Suprapubic skin (tissue), 4 donors: ENCODE results near the gene ZNF732. TPM values are rescaled to one million over a fixed set of nuclear protein-coding genes. Genes with fewer than 3 reads are reported as not detected.
"Not testable (repeated sequence)": the region's sequence is repeated elsewhere in the genome, so short reads cannot be mapped to it uniquely, and the experiment has no call there.

Experiments
- DNase-seq, 2 donors: peaks; one replicate each; pipeline ENCODE4 v3.0.0-alpha.2; 2019; ENCODE audit warnings: low spot score in 2 of 2
- H3K27ac ChIP-seq: fragments of 200-600 bp; sonication (generic); one replicate; pipeline ENCODE4 v1.5.1; 2019
- H3K27me3 ChIP-seq: fragments of 200-600 bp; sonication (generic); one replicate; pipeline ENCODE4 v1.5.1; 2019
- H3K36me3 ChIP-seq: fragments of 200-600 bp; sonication (generic); one replicate; pipeline ENCODE4 v1.5.1; 2019
- H3K4me1 ChIP-seq: fragments of 200-600 bp; sonication (generic); one replicate; pipeline ENCODE4 v1.5.1; 2019
- H3K4me3 ChIP-seq: fragments of 200-600 bp; sonication (generic); one replicate; pipeline ENCODE4 v1.5.1; 2019; ENCODE audit warnings: mild to moderate bottlenecking
- H3K9me3 ChIP-seq: fragments of 200-600 bp; sonication (generic); one replicate; pipeline ENCODE4 v1.5.1; 2019
- EP300 ChIP-seq: sonication (generic); formaldehyde crosslinking; IDR thresholded peaks from one replicate; pipeline ENCODE4 v1.6.1; 2017; ENCODE audit warnings: antibody characterized with exemption
- POLR2A ChIP-seq, 2 donors: fragments of 450-650 bp; IDR thresholded peaks; one replicate each; pipeline ENCODE4 v1.6.1; 2017; ENCODE audit warnings: antibody characterized with exemption in 2 of 2, mild to moderate bottlenecking in 2 of 2, moderate library complexity in 2 of 2
- POLR2AphosphoS5 ChIP-seq, 3 donors: sonication (generic); formaldehyde crosslinking; IDR thresholded peaks; one replicate each; pipeline ENCODE4 v1.6.1; 2017; ENCODE audit warnings: antibody characterized with exemption in 3 of 3
- WGBS: methylation state at CpG from one replicate; pipeline ENCODE4 v1.1.5; 2018; 5-methylcytosine and 5-hydroxymethylcytosine counted together
- total RNA-seq, 4 donors: library from RNA; depleted of rRNA; stranded (reverse); fragments of >200 nt; gene quantifications; one replicate each; pipeline ENCODE4 v1.1.0, GENCODE V29; 2016
- TF ChIP-seq, protein P1 (sequence below), 2 donors: fragments of 200-600 bp in 1 of 2; fragments of 450-650 bp in 1 of 2; sonication (generic) in 1 of 2; IDR thresholded peaks; one replicate each; pipeline ENCODE4 v1.5.1; 2016 to 2019; ENCODE audit warnings: antibody characterized with exemption in 2 of 2, mild to moderate bottlenecking in 1 of 2, moderate library complexity in 1 of 2

The ZNF732 gene
- total RNA-seq, 4 donors from 2014 or later = 1.0 to 2.3 (median 1.7) TPM

DNA sequence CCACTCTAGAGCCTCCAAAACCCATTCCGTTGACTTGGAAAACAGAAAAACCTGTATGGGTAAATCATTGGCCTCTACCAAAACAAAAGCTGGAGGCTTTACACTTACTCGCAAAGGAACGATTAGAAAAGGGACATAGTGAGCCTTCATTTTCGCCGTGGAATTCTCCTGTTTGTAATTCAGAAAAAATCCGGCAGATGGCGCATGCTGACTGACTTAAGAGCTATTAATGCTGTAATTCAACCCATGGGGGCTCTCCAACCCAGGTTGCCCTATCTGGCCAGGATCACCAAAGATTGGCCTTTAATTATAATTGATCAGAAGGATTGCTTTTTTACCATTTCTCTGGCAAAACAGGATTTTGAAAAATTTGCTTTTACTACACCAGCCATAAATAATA, 60.8 kb downstream of the ZNF732 start:
- Histone ChIP-seq H3K36me3 (no peaks in the 10 kb centered on the region), H3K4me1 (no peaks in the 10 kb centered on the region), H3K27ac (no peak overlapping the region), H3K4me3 (no peak overlapping the region), H3K27me3 (no peaks in the 10 kb centered on the region), H3K9me3 (peaks cover 12% of the 10 kb centered on the region)
- DNase-seq = no peak
- TF ChIP-seq, protein P1, sequence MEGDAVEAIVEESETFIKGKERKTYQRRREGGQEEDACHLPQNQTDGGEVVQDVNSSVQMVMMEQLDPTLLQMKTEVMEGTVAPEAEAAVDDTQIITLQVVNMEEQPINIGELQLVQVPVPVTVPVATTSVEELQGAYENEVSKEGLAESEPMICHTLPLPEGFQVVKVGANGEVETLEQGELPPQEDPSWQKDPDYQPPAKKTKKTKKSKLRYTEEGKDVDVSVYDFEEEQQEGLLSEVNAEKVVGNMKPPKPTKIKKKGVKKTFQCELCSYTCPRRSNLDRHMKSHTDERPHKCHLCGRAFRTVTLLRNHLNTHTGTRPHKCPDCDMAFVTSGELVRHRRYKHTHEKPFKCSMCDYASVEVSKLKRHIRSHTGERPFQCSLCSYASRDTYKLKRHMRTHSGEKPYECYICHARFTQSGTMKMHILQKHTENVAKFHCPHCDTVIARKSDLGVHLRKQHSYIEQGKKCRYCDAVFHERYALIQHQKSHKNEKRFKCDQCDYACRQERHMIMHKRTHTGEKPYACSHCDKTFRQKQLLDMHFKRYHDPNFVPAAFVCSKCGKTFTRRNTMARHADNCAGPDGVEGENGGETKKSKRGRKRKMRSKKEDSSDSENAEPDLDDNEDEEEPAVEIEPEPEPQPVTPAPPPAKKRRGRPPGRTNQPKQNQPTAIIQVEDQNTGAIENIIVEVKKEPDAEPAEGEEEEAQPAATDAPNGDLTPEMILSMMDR (IDR thresholded peaks at IDR 0.05) = peak; percentile 40 to 50
- TF ChIP-seq POLR2AphosphoS5 (IDR thresholded peaks at IDR 0.05) (no peak), EP300 (no peak)
- WGBS = 48% methylated on average over 7 of the region's 7 CpGs

DNA sequence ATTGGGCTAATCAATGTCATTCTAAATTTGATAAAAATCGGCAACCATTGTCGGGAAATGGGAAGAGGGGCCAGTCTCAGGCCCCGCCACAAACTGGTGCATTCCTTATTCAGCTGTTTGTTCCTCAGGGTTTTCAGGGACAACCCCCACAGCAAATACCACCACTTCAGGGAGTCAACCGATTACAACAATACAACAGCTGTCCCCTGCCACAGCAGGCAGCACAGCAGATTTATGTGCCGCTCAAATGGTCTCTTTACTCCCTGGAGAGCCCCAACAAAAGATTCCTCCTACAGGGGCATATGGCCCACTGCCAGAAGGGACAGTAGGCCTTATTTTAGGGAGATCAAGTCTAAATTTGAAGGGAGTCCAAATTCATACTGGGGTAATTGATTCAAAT, 61.8 kb downstream of the ZNF732 start:
- Histone ChIP-seq H3K27ac (no peak overlapping the region), H3K4me3 (no peak overlapping the region), H3K9me3 (peaks cover 6% of the 10 kb centered on the region), H3K27me3 (no peaks in the 10 kb centered on the region), H3K4me1 (no peaks in the 10 kb centered on the region), H3K36me3 (no peaks in the 10 kb centered on the region)
- WGBS = 73% methylated on average over 5 of the region's 5 CpGs
- no peak for TF ChIP-seq POLR2A (IDR thresholded peaks at IDR 0.05)
- no peak for TF ChIP-seq POLR2AphosphoS5 (IDR thresholded peaks at IDR 0.05)
- no peak for TF ChIP-seq EP300
- TF ChIP-seq, protein P1 (IDR thresholded peaks at IDR 0.05) = no peak
- no peak for DNase-seq

DNA sequence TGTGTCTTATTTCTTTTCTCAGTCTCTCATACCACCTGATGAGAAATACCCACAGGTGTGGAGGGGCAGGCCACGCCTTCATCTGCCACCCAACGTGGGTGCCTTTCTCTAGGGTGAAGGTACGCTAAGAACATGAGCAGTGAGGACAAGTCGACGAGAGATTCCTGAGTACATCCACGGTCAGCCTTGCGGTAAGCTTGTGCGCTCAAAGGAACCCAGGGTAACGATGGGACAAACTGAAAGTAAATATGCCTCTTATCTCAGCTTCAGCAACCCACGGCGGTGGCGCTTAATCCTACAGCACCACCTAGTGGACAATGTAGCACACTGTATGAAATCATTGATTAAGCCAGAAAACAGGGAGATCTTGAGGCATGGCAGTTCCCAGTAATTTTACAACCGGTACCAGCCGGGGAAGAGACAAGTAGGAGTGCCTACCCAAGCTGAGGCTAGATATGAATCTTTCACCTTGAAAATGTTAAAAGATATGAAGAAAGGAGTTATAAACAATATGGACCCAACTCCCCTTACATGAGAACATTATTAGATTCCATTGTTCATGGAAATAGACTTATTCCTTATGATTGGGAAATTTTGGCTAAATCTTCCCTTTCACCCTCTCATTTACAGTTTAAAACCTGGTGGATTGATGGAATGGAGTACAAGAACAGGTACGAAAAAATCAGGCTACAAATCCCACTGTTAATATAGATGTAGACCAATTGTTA, 63.0 kb downstream of the ZNF732 start:
- WGBS = 57% methylated on average over 15 of the region's 15 CpGs
- Histone ChIP-seq H3K36me3 (no peaks in the 10 kb centered on the region), H3K4me1 (no peaks in the 10 kb centered on the region), H3K27me3 (no peaks in the 10 kb centered on the region), H3K9me3 (peaks cover 6% of the 10 kb centered on the region), H3K27ac (no peak overlapping the region), H3K4me3 (peak overlapping the region; percentile 44)
- DNase-seq = peak in 1 of 2 donors; percentile 68
- TF ChIP-seq POLR2AphosphoS5 (IDR thresholded peaks at IDR 0.05) = no peak
- TF ChIP-seq, protein P1 (IDR thresholded peaks at IDR 0.05) = peak; percentile 68 to 71

DNA sequence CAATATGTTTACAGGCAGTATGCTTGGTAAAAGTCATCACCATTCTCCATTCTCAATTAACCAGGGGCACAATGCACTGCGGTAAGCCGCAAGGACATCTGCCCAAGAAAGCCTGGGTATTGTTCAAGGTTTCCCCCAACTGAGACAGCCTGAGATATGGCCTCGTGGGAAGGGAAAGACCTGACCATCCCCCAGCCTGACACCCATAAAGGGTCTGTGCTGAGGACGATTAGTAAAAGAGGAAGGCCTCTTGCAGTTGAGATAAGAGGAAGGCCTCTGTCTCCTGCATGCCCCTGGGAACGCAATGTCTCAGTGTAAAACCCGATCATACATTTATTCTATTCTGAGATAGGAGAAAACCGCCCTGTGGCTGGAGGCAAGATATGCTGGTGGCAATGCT, 63.9 kb downstream of the ZNF732 start:
- H3K4me3 ChIP-seq = peak overlapping the region; percentile 44
- WGBS = 84% methylated on average over 7 of the region's 7 CpGs
- H3K27ac ChIP-seq, H3K4me1 ChIP-seq, H3K36me3 ChIP-seq, H3K27me3 ChIP-seq, H3K9me3 ChIP-seq, DNase-seq: not testable (repeated sequence)

DNA sequence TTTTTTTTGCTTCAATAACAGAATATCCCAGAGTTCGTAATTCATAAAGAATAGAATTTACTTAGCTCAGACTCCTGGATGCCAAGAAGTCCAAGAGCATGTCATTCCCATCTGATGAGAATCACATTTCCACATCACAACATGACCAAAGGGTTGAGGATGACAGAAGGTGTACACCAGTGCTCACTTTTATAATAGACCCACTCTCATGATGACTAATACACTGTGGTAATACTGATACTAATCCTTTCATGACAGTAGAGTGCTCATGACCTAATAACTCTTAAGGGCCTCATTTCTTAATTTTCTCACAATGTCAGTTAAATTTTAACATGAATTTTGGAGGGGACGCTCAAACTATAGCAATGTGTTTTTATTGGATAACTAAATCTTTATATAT, 69.2 kb downstream of the ZNF732 start:
- Histone ChIP-seq H3K36me3 (no peaks in the 10 kb centered on the region), H3K9me3 (peaks cover 24% of the 10 kb centered on the region), H3K27ac (no peak overlapping the region), H3K4me1 (no peaks in the 10 kb centered on the region), H3K4me3 (no peak overlapping the region), H3K27me3 (no peaks in the 10 kb centered on the region)
- WGBS = 96% methylated on average over 2 of the region's 2 CpGs
- no peak for DNase-seq
- TF ChIP-seq EP300 (no peak), POLR2A (IDR thresholded peaks at IDR 0.05) (no peak)

DNA sequence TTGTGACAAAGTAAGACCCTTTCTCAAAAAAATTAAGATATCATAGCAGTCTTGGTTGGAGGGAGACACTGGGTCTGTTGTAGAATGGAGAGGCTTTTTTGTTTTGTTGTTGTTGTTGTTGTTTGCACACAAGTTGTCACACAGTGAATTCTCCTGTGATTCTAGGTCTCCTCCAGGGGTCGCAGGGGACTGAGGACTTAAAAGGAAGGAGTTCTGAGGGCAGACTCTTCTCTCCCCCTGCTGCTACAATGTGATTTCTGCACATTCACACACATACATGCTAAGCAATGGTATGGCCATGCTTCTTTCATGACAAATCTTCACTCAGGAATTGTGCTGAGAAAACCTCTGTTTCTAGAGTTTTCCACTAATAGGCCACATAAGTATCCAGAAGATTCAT, 71.1 kb downstream of the ZNF732 start:
- no peak for DNase-seq
- Histone ChIP-seq H3K9me3 (peaks cover 24% of the 10 kb centered on the region), H3K4me3 (no peak overlapping the region), H3K27me3 (no peaks in the 10 kb centered on the region), H3K4me1 (no peaks in the 10 kb centered on the region), H3K27ac (no peak overlapping the region), H3K36me3 (no peaks in the 10 kb centered on the region)
- TF ChIP-seq POLR2AphosphoS5 (IDR thresholded peaks at IDR 0.05) = no peak
- TF ChIP-seq, protein P1 (IDR thresholded peaks at IDR 0.05) = no peak
- no peak for TF ChIP-seq POLR2A (IDR thresholded peaks at IDR 0.05)
- no peak for TF ChIP-seq EP300
- 75% methylated on average over 1 of the region's 1 CpG for WGBS
